GM19193 (cell line): ENCODE measurements around the gene GPRC5D.

Experiments
- POLR2A ChIP-seq: IDR thresholded peaks from 4 replicates; pipeline ENCODE4 v1.6.1; 2011; ENCODE audit not compliant: insufficient read depth, insufficient read length; ENCODE audit errors: extremely low read depth

GPRC5D gene

DNA sequence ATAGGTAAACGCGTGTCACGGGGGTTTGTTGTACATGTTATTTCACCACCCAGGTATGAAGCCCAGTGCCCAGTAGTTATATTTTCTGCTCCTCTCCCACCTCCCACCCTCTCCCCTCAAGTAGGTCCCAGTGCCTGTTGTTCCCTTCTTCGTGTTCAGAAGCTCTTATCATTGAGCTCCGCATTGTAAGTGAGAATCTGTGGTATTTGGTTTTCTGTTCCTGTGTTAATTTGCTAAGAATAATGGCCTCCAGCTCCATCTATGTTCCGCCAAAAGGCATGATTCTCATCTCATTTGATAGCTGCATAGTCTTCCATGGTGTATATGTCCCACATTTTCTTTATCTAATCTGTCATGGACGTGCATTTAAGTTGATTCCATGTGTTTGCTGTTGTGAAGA, 6.9 kb upstream of the GPRC5D start:
- TF ChIP-seq POLR2A, result no peak

DNA sequence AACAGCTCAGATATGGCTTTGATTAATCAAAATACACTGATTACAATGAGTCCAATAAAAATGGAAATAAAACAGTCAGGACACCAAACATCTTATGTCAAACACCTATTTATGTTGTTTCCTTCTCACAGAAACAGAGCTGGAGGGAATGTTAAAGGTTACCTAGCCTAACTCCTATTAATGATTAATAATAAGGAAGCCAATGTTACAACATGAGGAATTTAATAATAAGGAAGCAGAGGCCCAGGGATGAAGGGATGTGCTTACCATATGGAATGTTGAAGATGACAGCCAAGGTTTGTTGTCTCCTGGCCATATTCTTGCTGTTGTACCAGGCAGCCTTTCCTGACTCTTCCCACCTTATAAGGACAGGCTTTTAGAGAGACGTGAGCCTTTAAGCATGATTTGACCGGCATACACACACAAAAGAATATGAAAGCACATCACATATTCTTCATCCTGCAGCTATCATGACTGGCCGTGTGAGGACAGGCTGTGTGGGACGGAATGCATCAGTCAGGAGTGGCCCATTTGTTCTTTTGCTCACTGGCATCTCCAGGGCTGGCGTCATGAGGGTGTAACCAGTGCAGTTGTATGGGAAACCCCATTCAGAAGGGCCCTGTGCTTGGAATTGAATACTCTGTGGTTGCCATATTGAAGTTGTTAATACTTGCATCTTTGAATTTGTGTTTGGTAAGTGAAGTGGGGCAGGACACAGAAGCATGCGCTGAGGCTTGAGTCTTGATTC, 3.1 kb upstream of the GPRC5D start:
- no peak for TF ChIP-seq POLR2A

DNA sequence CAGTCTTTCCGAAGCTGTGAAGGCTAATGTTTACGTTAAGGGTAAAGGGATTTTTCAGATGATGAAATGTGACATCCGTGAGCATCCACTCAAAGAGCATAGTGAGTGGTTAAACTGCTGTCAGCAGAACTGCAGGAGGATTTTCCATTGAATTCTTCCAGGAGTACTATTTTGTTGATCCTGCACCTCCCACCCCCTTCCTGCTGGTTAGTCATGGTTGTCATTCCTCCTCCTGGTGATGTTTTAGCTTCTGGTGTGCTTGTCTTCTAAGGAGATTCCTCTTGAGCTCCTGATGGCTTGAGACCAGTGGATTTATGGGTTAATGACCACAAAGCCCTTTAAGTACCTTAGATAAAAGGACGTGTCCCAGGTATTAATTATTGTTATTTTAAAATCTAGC, 2.4 kb upstream of the GPRC5D start:
- no peak for TF ChIP-seq POLR2A

DNA sequence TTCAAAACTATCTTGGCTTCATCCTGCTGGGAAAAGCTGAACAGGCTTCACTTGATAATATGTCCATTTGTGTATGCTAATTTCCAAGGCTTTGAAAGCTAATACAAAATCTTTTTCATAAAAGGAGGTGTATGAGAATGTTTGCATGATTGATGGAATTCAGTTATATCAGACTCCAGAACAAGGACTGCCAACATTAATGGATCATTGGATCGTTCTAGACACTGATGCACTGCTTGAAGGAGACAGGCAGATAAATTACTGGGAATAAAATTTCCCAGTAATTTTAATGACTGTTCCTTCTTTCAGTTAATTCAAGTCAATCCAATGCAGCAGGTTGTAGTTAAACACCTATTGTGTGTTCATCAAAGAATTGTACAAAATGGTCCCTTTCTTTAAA, 466 bp downstream of the GPRC5D start:
- TF ChIP-seq POLR2A, result no peak

DNA sequence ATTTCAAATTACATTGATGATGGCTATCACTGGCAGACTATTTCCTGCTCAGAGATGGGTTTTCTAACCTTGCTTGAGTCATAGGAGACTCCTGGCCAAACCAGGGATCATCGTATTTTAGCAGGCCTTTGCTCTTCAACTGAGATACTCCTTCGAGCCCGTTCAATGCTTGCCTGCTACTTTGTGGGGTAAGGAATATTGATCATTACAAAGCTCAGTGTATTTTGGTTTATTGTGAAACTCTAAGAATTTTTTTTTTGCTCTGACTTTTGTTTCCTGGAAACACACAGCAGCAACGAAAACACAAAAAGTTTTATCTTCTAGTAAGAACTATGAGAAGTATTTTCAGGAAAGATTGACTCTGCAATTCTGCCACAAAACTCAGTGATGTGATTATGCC, 4.1 kb downstream of the GPRC5D start:
- TF ChIP-seq POLR2A, result no peak

DNA sequence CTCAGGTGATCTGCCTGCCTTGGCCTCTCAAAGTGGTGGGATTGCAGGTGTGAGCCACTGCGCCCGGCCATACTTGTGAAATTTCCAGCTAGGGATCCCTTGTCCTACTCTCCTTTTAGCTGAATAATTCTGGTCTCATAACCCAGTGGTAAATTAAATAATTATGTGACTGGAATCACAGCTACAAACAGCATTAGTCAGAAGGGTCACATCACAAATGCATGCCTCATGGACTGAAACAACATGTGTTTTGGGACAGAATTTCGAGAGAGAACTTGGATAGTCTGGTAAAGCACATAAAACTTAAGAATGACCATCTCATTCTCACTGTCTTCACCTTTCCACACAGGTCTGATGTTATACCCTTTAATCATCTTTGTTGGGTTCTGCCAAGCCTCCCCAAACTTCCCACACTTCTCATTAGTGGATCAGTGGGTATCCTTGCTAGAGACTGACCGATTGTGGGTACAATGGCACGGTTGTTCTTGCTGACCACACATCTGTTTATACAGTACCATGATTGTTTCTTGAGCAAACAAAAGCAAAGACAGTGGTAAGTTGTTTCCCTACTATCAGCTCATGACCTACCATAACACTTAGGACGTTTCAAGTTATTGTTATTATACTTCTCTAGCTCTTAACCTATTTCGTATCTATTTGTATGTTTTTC, 5.1 kb downstream of the GPRC5D start:
- TF ChIP-seq POLR2A, result no peak

DNA sequence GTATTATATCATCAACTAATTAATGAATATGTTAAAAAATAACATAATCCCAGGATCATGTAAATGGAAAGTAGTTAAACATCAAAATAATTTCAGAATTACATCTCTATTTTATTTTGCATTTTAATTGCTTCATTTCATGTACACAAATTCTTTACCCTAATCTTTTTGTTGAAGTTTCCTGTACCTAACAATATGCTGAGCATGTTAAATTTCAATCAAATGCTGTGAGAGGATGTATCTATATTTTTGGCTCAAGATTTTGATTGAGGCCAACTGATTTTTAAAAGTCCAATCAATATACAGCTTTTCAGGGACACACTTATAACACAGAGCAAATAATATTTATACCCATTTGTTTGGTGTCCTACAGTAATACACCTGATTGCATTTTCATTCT, 6.4 kb downstream of the GPRC5D start:
- no peak for TF ChIP-seq POLR2A

DNA sequence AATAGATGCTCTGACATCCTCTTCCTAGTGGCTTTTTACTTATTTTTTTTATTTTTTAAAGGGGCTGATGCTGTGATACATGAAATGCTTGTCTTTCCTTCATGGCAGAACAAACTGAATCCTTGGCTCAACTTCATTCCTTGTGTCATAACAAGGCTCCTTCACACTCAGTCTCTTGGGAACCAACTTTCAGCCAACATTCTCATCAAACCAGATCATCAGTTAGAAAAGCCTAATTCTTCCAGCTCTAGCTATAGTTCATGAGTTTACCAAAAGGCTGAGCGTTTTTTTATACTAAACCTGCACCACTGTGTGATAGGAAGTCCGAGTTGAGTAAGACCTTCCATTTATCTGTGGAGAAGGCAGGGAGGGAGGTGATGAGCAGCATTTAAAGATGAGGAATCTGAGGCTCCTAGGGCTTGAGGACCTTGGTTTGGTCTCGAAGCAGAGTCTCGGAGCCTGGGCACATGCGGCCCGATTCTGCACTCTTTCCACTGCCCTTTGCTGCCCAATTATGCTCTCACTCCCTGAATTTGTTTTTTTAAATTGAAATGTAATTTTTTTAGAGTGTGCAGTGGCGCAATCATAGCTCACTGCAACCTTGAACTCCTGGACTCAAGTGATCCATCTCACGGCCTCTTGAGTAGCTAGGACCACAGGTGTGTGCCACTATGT, 8.2 kb downstream of the GPRC5D start:
- TF ChIP-seq POLR2A, result no peak

DNA sequence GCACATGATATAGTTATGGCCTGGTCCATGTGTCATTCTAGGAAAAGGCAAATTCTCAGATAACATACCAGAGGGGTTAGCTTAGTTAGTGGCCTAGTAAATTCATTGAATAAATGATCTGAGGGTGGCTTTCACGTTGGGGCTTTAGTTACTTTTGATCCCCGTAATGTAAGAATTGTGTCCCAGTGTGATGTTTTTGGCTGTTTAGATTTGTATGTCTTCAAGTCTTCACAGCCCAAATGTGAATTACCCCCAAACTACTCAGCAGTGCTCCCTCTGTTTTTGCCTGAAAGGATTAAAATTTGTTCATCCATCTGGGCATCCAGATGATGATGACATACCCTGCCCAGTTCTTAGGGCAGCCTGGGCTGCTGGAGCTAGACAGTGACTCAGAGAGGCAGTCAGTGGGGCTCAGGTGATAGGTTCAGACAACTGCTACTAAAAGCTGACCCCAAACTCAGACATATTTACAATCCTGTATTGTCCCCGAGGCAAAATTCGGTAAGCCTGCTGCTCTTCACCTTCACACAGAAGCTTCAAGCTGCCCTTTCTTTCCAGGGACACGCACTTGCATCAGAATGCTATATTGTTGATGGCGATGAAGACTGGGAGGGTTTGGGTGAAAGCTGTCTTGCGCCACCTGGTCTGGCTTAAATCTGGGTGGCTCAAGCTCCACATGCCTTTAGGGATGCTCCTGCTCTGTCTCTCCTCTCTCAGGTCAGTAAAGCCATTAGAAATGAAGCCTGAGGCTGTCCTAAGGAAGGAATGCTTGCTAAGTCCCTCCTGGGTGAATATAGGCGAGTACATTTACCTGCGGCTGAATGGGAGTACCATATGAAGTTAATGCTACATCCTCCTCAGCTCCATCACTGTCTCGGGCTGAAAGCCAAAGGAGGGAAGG, 10.3 kb downstream of the GPRC5D start:
- no peak for TF ChIP-seq POLR2A

DNA sequence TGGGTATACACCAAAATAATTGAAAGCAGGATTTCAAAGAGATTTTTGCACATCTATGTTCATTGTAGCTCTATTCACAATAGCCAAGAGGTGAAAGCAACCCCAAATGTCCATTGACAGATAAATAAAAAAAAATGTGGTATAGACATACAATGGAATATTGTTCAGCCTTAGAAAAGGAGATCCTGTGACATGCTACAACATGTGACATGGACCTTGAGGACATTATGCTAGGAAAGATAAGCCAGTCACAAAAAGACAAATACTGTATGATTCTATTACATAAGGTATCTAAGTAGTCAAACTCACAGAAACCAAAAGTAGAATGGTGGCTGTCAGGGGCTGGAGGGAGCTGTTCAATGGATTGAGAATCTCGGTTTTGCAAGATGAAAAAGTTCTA, 12.1 kb downstream of the GPRC5D start:
- TF ChIP-seq POLR2A, result no peak

DNA sequence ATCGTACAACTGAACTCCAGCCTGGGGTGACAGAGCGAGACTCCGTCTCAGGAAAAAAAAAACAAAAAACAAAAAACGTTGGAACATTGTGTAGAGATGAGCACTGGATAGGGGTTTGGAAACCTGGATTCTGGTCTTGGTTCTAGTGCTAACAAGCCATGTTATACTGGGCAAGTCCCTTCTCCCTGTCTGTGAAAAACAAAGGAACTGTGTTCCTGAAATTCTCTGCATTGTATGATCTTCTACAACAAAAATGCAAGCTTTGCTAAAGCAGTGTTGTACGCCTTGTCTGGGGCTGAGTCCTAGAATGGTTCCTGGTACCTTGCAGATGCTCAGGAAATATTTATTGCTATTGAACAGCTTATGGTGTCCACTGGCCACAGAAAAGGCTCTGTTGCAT, 13.4 kb downstream of the GPRC5D start:
- TF ChIP-seq POLR2A, result no peak

DNA sequence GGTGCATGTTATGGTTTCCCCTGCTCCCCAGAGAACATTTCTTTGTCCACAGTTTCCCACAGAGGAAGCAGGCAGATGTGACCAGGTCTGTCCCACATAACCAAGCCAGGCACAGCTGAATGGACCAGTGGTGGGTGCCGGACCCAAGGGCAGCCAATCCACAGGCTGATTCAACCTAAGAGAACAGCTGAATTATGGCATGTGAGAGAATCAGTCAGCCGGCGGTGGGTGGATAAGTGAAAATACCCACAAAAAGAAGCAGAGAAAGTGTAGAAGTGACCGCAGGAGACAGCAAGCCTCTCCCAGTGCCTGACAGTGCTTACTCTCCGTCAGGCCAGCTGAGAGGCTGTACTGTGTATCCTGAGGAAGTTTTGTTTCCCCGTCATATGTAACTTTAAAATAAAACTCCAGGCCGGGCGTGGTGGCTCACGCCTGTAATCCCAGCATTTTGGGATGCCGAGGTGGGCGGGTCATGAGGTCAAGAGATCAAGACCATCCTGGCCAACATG, 14.9 kb downstream of the GPRC5D start:
- no peak for TF ChIP-seq POLR2A

DNA sequence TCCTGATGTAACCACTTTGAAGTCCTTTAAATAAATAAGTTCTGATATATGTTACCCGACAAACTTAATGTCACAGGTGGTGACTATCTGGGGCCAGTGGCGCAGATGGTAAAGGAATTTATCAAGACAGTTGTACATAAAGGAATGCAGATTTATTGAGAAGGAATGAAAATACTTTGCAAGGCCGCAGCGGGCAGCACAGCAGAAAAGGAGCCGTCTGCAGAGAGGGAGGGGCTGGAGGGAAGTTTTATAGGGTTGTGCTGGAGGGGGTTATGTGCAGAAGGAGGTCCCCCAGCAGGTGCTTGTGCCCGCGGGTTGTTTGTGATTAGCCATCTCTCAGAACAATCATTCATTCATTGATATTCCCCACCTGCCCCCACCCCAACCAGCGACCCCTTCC, 17.4 kb downstream of the GPRC5D start:
- TF ChIP-seq POLR2A, result no peak

DNA sequence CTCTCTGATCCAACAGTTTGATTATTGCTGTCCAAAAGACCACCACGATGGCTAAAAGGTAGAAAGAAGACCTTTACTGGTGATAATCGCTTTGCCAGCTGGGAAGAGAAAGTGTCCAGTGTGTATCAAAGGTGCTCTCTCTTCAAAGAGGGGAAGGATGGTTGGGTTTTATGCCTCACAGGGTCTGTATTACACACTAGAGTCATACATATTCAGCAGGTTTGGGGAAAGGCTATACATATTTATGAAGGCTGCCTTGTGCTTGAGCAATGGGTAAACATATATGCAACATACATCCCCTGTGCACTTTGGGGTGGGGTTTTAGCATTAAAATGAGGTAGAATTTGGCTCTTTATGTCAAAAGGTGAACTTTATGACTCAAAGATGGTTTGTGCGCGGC, 18.2 kb downstream of the GPRC5D start:
- no peak for TF ChIP-seq POLR2A
